Neural progenitor cell (in vitro differentiated cells): Measurements from ENCODE around the gene SUGCT.

Experiments
- CTCF ChIP-seq: fragments of 200-600 bp; sonication (generic); IDR thresholded peaks from 2 replicates; pipeline ENCODE4 v1.5.1; 2017; ENCODE audit warnings: antibody characterized with exemption, mild to moderate bottlenecking
- EZH2phosphoT487 ChIP-seq: fragments of 200-600 bp; sonication (generic); IDR thresholded peaks from 2 replicates; pipeline ENCODE4 v1.6.1; 2017; ENCODE audit warnings: antibody characterized with exemption

GRCh38 chr7:40327113-40327512 lies 192.3 kb downstream of the SUGCT start:
- TF ChIP-seq EZH2phosphoT487 = no peak
- TF ChIP-seq CTCF = no peak
